Measurements from ENCODE around the gene UGT1A9. TPM values are rescaled to one million over a fixed set of nuclear protein-coding genes. Genes with fewer than 3 reads are reported as not detected.

Gene UGT1A9
- total and polyA plus RNA-seq, 2 experiments from 2014 or later = not detected

- no peaks in the 10 kb centered on the region for H3K4me1 ChIP-seq (ENCODE audit: insufficient read depth)
- H3K79me2 ChIP-seq (replicated peaks; ENCODE audit: insufficient read depth) = no peaks in the 10 kb centered on the region
- TF ChIP-seq CREB1 (CRISPR knock-in tag; IDR thresholded peaks at IDR 0.05; ENCODE audit: low read depth) (no peak), REST (IDR thresholded peaks at IDR 0.05; ENCODE audit: unreplicated experiment) (no peak), NANOG (IDR thresholded peaks at IDR 0.05; ENCODE audit: borderline replicate concordance) (no peak), JUNB (IDR thresholded peaks at IDR 0.05; ENCODE audit: unreplicated experiment) (no peak), ZNF462 (CRISPR knock-in tag; IDR thresholded peaks at IDR 0.05) (no peak)
- Mint-ChIP-seq H3K36me3 (ENCODE audit: low read depth) (peaks cover 4% of the 10 kb centered on the region; the same call in 2 of the 3 replicates), H3K9me3 (peaks cover 26% of the 10 kb centered on the region), H3K27me3 (ENCODE audit: insufficient read depth, low read depth, poor library complexity) (no peaks in the 10 kb centered on the region), H3K27ac (no peak overlapping the region), H3K4me3 (no peak overlapping the region), H3K4me1 (no peaks in the 10 kb centered on the region)
- DNase-seq (ENCODE audit: low spot score) (no peak), ATAC-seq (no peak)
- H2AFZ ChIP-seq = no peak overlapping the region
- H3K4me2 ChIP-seq = no peak overlapping the region
- H3K27ac ChIP-seq (ENCODE audit: low read depth) = no peak overlapping the region
- H3K27me3 ChIP-seq (ENCODE audit: insufficient read depth) = no peaks in the 10 kb centered on the region
- no peaks in the 10 kb centered on the region for H3F3A ChIP-seq (replicated peaks; ENCODE audit: low read depth)
- H3K4me3 ChIP-seq = no peak overlapping the region
- H4K20me1 ChIP-seq (replicated peaks; ENCODE audit: insufficient read depth) = no peaks in the 10 kb centered on the region
- H3K36me3 ChIP-seq (ENCODE audit: insufficient read depth) = no peaks in the 10 kb centered on the region
- 0 out of 2 replicates have a peak, but pooled peaks cover 4% of the 10 kb centered on the region for H3K9me2 ChIP-seq (ENCODE audit: insufficient read depth)
Observed at GRCh38 chr2:233775414-233775813, 103.7 kb downstream of the UGT1A9 start.

Data from GM23338 (cell line).